H1 (cell line): Measurements from ENCODE around the gene MSH5. TPM values are rescaled to one million over a fixed set of nuclear protein-coding genes. Genes with fewer than 3 reads are reported as not detected.

Experiments
- CHD2 ChIP-seq: IDR thresholded peaks from 2 replicates; pipeline ENCODE4 v1.6.1; 2012; ENCODE audit warnings: low read length, improper control_type of control experiment
- CREB1 ChIP-seq: IDR thresholded peaks from 2 replicates; pipeline ENCODE4 v1.6.1; 2012; ENCODE audit warnings: inconsistent platforms
- CTBP2 ChIP-seq: IDR thresholded peaks from 2 replicates; pipeline ENCODE4 v1.7.0; 2011; ENCODE audit warnings: borderline replicate concordance, mild to moderate bottlenecking, moderate library complexity, mixed read lengths, low read length; ENCODE audit not compliant: insufficient read depth, insufficient read length
- CTCF ChIP-seq, 3 experiments: IDR thresholded peaks; 1 replicate in 2 of 3; 2 replicates in 1 of 3; pipeline versions ENCODE4 v1.5.1 to v1.6.1; 2011; ENCODE audit warnings: low read length in 3 of 3, mild to moderate bottlenecking in 3 of 3, inconsistent platforms in 2 of 3, low read depth in 1 of 3, moderate library complexity in 1 of 3; ENCODE audit not compliant: insufficient read depth in 1 of 3; ENCODE audit errors: control extremely low read depth in 1 of 3
- E2F6 ChIP-seq: IDR thresholded peaks from 2 replicates; pipeline ENCODE4 v1.6.1; 2012; ENCODE audit warnings: inconsistent platforms
- EGR1 ChIP-seq: IDR thresholded peaks from 2 replicates; pipeline ENCODE4 v1.6.1; 2011; ENCODE audit warnings: low read depth, low read length, borderline replicate concordance
- KDM4A ChIP-seq: IDR thresholded peaks from one replicate; pipeline ENCODE4 v1.7.1; 2012; ENCODE audit warnings: low read depth, mild to moderate bottlenecking, moderate library complexity, low read length, inconsistent platforms; ENCODE audit not compliant: severe bottlenecking
- SIRT6 ChIP-seq: IDR thresholded peaks from one replicate; pipeline ENCODE4 v1.7.1; 2012; ENCODE audit warnings: low read length, inconsistent platforms
- SP2 ChIP-seq: IDR thresholded peaks from 2 replicates; pipeline ENCODE4 v1.6.1; 2012; ENCODE audit warnings: mild to moderate bottlenecking, low read length, inconsistent platforms
- TAF1 ChIP-seq: IDR thresholded peaks from 2 replicates; pipeline ENCODE4 v1.6.1; 2011; ENCODE audit warnings: mild to moderate bottlenecking, low read depth, low read length
- TBP ChIP-seq: IDR thresholded peaks from 2 replicates; pipeline ENCODE4 v1.6.1; 2011; ENCODE audit warnings: low read depth, low read length, improper control_type of control experiment
- polyA plus RNA-seq, 7 experiments: library from polyadenylated mRNA; depleted of rRNA in 3 of 7; stranded (reverse) in 5 of 7; unstranded in 2 of 7; fragments of >200 nt in 5 of 7; fragments of 200-250 nt in 2 of 7; gene quantifications; 1 replicate in 5 of 7; 2 replicates in 1 of 7; 4 replicates in 1 of 7; pipeline versions ENCODE4 v1.2.1 to v1.2.3, GENCODE V29; 2011 to 2013; ENCODE audit warnings: missing spikeins in 2 of 7, mixed read lengths in 2 of 7
- total RNA-seq: library from RNA; stranded (reverse); fragmentation: NEBNext Ultra II Directional; extraction: Animal tissue kit (Norgen Biotek cat#: 25700); gene quantifications from 2 replicates; pipeline ENCODE4 v1.2.1, GENCODE V29; 2021

The MSH5 gene
- total and polyA plus RNA-seq, 2 of the 8 experiments (the other 6 are each of a cell fraction or from before 2014, with no cell fraction given), result 25.3 to 26.5 TPM

GRCh38 chr6:31768363-31769257, 28.8 kb downstream of the MSH5 start (continued):
- TF ChIP-seq CTBP2, result no peak
- no peak for TF ChIP-seq CREB1
- no peak for TF ChIP-seq KDM4A
- no peak for TF ChIP-seq CHD2
- TF ChIP-seq EGR1, result no peak
- no peak for TF ChIP-seq SP2
- no peak for TF ChIP-seq E2F6
- no peak for TF ChIP-seq SIRT6
- TF ChIP-seq TAF1, result no peak
- no peak for TF ChIP-seq TBP
- no peak for TF ChIP-seq CTCF (IDR thresholded peaks at IDR 0.05; ENCODE audit: control extremely low read depth in 1 of 3, insufficient read depth in 1 of 3, low read depth in 1 of 3, low read length in 3 of 3)
